ENCODE data around the gene EPPIN. TPM values are rescaled to one million over a fixed set of nuclear protein-coding genes. Genes with fewer than 3 reads are reported as not detected.

Gene EPPIN
- total RNA-seq, 1 donor from 2014 or later: not detected

DNA sequence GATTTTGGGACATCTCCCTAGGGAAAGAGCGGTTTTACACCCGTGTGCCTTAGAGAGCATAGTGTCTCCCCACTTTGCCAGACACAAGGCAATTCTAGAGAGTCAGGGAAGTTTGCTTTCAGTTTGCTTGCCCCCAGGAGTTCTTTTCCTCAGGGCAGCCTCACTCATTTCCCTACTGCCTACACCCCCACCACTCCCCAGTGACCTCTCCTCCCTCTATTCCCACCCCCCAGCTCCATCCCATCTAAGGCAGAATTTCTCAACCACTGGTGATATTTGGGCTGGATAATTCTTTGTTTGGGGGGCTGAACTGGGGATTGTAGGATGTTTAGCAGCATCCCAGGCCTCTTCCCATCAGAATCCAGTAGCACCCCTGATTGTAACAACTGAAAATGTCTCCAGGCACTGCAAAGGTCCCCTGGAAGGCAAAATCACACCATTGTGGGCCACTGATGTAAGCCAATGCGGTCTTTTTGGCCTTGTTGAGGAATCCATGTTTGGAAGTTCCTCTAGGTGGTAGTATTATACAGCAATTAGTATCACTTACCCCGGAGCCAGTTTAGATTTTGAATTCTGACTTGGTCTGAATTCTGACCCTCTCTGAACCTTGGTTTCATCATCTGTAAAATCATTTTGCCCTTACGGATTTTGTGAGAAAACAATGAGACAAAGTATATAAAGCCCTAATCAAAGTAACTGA lies 1.3 kb downstream of the EPPIN start:
- DNase-seq (ENCODE audit: low read depth) (peak; percentile 42), FAIRE-seq (no peak)
- TF ChIP-seq, protein P1, sequence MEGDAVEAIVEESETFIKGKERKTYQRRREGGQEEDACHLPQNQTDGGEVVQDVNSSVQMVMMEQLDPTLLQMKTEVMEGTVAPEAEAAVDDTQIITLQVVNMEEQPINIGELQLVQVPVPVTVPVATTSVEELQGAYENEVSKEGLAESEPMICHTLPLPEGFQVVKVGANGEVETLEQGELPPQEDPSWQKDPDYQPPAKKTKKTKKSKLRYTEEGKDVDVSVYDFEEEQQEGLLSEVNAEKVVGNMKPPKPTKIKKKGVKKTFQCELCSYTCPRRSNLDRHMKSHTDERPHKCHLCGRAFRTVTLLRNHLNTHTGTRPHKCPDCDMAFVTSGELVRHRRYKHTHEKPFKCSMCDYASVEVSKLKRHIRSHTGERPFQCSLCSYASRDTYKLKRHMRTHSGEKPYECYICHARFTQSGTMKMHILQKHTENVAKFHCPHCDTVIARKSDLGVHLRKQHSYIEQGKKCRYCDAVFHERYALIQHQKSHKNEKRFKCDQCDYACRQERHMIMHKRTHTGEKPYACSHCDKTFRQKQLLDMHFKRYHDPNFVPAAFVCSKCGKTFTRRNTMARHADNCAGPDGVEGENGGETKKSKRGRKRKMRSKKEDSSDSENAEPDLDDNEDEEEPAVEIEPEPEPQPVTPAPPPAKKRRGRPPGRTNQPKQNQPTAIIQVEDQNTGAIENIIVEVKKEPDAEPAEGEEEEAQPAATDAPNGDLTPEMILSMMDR (IDR thresholded peaks at IDR 0.05; ENCODE audit: insufficient read depth, low read length, severe bottlenecking): peak; percentile 36
- Histone ChIP-seq H3K36me3 (ENCODE audit: control insufficient read depth, insufficient read depth, low read length) (no peaks in the 10 kb centered on the region), H3K27me3 (ENCODE audit: control insufficient read depth, insufficient read depth, low read length) (peaks cover 6% of the 10 kb centered on the region), H3K4me3 (ENCODE audit: low read depth, low read length) (no peak overlapping the region)

DNA sequence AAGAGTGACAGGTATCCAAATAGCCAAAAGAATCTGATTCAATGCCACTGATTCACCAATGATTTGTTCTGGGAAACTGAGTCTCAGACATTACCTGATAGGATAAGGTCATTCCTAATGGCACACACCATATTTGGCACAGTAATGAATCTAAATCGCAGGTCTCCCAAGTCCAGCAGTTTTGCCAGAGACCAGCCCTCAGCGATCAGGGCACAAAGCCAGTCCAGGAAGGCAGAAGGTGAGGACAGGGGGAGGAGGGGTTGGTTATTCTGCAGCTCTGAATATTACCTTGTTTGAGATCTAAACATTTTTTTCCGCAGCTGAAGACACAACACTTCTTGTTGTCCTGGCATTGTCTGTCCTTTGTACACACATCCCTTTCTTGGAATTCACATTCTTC lies 1.9 kb downstream of the EPPIN start:
- DNase-seq (ENCODE audit: low read depth) (no peak), FAIRE-seq (peak; percentile 43)
- TF ChIP-seq, protein P1 (IDR thresholded peaks at IDR 0.05; ENCODE audit: insufficient read depth, low read length, severe bottlenecking): no peak
- H3K27me3 ChIP-seq (ENCODE audit: control insufficient read depth, insufficient read depth, low read length): peaks cover 6% of the 10 kb centered on the region
- no peak overlapping the region for H3K4me3 ChIP-seq (ENCODE audit: low read depth, low read length)
- no peaks in the 10 kb centered on the region for H3K36me3 ChIP-seq (ENCODE audit: control insufficient read depth, insufficient read depth, low read length)

DNA sequence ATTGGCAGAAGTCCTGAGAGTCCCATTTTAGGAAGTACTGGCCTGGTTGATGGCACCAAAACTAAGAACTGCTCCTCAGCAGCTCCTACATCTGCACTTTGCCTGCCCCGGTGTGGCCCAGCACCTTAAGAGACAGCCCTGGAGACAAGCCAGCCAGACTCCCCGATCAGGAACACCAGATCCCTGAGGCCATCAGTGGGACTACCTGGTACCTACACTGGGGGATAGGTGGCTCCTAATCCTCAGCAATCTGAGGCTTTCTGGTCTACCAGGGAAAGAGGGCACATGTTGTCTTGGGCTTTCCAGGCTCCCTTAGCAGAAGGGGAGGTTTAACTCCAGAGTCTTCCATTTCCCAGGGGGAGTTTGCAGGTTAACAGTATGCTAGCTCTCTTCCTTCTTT lies 7.8 kb downstream of the EPPIN start, which contains the start of gene WFDC6:
TSS of gene WFDC6 (minus strand) at position 101 of the 400 bp plus-strand sequence. CDS start at position 26, 75 bp downstream.
- Histone ChIP-seq H3K36me3 (ENCODE audit: control insufficient read depth, insufficient read depth, low read length) (no peaks in the 10 kb centered on the region), H3K4me3 (ENCODE audit: low read depth, low read length) (no peak within 1 kb of the TSS), H3K27me3 (ENCODE audit: control insufficient read depth, insufficient read depth, low read length) (peaks cover 13% of the 10 kb centered on the region)
- no peak for FAIRE-seq
- no peak for DNase-seq (ENCODE audit: low read depth)
- TF ChIP-seq, protein P1 (IDR thresholded peaks at IDR 0.05; ENCODE audit: insufficient read depth, low read length, severe bottlenecking): no peak

DNA sequence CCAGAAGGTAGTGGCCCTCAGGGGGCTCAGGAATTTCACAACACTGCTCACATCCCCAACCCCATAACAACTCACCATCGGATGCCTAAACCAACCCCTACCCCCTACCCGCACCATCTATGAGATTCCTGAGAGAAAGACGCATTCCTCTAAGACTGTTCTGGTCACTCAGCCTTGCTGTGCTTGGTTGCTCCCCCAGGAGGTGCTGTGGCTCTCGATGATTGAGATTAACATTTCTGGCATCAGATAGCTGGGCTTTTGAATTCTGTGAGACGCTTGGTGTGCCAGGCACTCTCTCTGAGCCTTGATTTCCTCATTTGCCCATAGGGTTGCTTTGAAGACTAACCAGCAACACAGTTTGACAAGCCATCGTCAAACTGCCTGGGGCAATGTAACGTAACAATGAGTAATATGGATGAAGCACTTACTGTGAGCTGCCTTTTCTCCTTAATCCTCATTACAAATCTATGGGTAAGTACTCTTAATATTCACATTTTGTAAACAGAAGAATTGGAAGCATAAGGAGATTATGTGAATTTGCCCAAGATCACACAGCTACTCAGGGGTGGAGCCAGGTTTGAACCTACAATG lies 8.9 kb downstream of the EPPIN start:
- Histone ChIP-seq H3K36me3 (ENCODE audit: control insufficient read depth, insufficient read depth, low read length) (no peaks in the 10 kb centered on the region), H3K4me3 (ENCODE audit: low read depth, low read length) (no peak overlapping the region), H3K27me3 (ENCODE audit: control insufficient read depth, insufficient read depth, low read length) (peaks cover 13% of the 10 kb centered on the region)
- DNase-seq (ENCODE audit: low read depth) (peak; percentile 89), FAIRE-seq (peak; percentile 66)
- TF ChIP-seq, protein P1 (IDR thresholded peaks at IDR 0.05; ENCODE audit: insufficient read depth, low read length, severe bottlenecking): peak; percentile 18

DNA sequence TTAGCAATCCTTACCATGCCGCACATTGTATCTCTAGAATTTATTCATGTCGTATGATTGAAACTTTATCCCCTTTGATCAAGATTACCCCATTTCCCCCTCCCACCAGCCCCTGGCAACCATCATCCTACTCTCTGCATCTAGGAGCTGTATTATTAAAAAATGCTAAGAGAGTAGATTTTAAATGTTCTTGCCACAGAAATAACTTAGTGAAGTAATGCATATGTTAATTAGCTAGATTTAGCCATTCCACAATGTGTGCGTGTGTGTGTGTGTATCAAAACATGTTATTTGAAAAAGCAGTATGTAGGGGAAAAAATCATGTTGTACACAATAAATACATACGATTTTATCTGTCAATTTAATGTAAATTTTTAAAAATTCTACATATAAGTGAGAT lies 19.9 kb downstream of the EPPIN start:
- no peak overlapping the region for H3K4me3 ChIP-seq (ENCODE audit: low read depth, low read length)
- peaks cover 4% of the 10 kb centered on the region for H3K27me3 ChIP-seq (ENCODE audit: control insufficient read depth, insufficient read depth, low read length)
- DNase-seq (ENCODE audit: low read depth): no peak
- no peak for FAIRE-seq
- no peaks in the 10 kb centered on the region for H3K36me3 ChIP-seq (ENCODE audit: control insufficient read depth, insufficient read depth, low read length)
- TF ChIP-seq, protein P1 (IDR thresholded peaks at IDR 0.05; ENCODE audit: insufficient read depth, low read length, severe bottlenecking): no peak

Data from bronchial epithelial cell (primary cell).